ENCODE measurements around the gene NCK2.

The NCK2 gene

GRCh38 chr2:105779394-105779793 is 34.7 kb downstream of the NCK2 start:
- DNase-seq, result no peak

GRCh38 chr2:105780606-105781005 is 35.9 kb downstream of the NCK2 start:
- DNase-seq, result no peak

GRCh38 chr2:105781274-105781978 is 36.7 kb downstream of the NCK2 start:
- no peak for DNase-seq

- DNase-seq, result no peak
Measured at GRCh38 chr2:105782123-105782522, 37.4 kb downstream of the NCK2 start.

GRCh38 chr2:105782646-105783045 is 37.9 kb downstream of the NCK2 start:
- DNase-seq, result no peak

- no peak for DNase-seq
Measured at GRCh38 chr2:105783151-105783738, 38.5 kb downstream of the NCK2 start.

- DNase-seq, result no peak
Measured at GRCh38 chr2:105783972-105784371, 39.3 kb downstream of the NCK2 start.

GRCh38 chr2:105784589-105784988 is 39.9 kb downstream of the NCK2 start:
- no peak for DNase-seq

GRCh38 chr2:105785095-105785847 is 40.6 kb downstream of the NCK2 start:
- DNase-seq, result no peak

- no peak for DNase-seq
Measured at GRCh38 chr2:105786231-105787230, 41.8 kb downstream of the NCK2 start.

GRCh38 chr2:105787376-105788318 is 42.9 kb downstream of the NCK2 start:
- no peak for DNase-seq

- DNase-seq, result no peak
Measured at GRCh38 chr2:105788670-105789290, 44.1 kb downstream of the NCK2 start.

GRCh38 chr2:105789745-105790460 is 45.2 kb downstream of the NCK2 start:
- no peak for DNase-seq

- DNase-seq, result no peak
Measured at GRCh38 chr2:105790461-105791149, 45.9 kb downstream of the NCK2 start.

- no peak for DNase-seq
Measured at GRCh38 chr2:105791229-105791628, 46.5 kb downstream of the NCK2 start.

- no peak for DNase-seq
Measured at GRCh38 chr2:105792561-105792960, 47.8 kb downstream of the NCK2 start.

GRCh38 chr2:105793196-105793975 is 48.7 kb downstream of the NCK2 start:
- no peak for DNase-seq

- DNase-seq, result peak; percentile 42
Measured at GRCh38 chr2:105794926-105795574, 50.3 kb downstream of the NCK2 start.

GRCh38 chr2:105795575-105795934 is 50.8 kb downstream of the NCK2 start:
- DNase-seq, result no peak

Data from NCI-H1417 treated with DMSO at 0.1 percent for 48 hours (cell line).